HepG2 (cell line): ENCODE data around the gene SLC41A1. TPM values are rescaled to one million over a fixed set of nuclear protein-coding genes. Genes with fewer than 3 reads are reported as not detected.

Experiments
- ATAC-seq: fragments of 200-7000 bp; cut with Tn5 transposase; 3 replicates; pipeline ENCODE4 v1.9.1; 2020; ENCODE audit warnings: mild to moderate bottlenecking, moderate library complexity
- BruUV-seq: library from RNA; stranded (reverse); fragments of 400-500 nt; replicated peaks from 2 replicates; lab custom pipeline; 2021; lab: Mats Ljungman, UMichigan
- CTCF ChIA-PET: fragments of 300-600 bp; formaldehyde crosslinking; extraction: SDS; loops from one replicate; lab custom pipeline; 2021; ENCODE audit warnings: low total read pairs, inconsistent platforms, low intra/inter-chr PET ratio; lab: Yijun Ruan, JAX
- POLR2A ChIA-PET: fragments of 350-600 bp; sonication (Branson Sonifier 250); formaldehyde crosslinking; loops from one replicate; lab custom pipeline; 2020; ENCODE audit warnings: antibody characterized with exemption, inconsistent platforms; lab: Yijun Ruan, JAX
- DNase-seq: peaks from one replicate; pipeline ENCODE4 v3.0.0-alpha.2; 2015; ENCODE audit warnings: low spot score
- FAIRE-seq: peaks from 3 replicates; lab custom pipeline; 2011; peaks lifted over from hg19 to GRCh38; lab: Jason Lieb, UNC
- H2AFZ ChIP-seq: one replicate; pipeline ENCODE4 v1.6.1; 2011; ENCODE audit warnings: low read length, inconsistent platforms
- H3K27ac ChIP-seq: fragments of 300-600 bp; 3 replicates; pipeline ENCODE4 v1.8.0; 2011; ENCODE audit warnings: mixed run types, mild to moderate bottlenecking, mixed read lengths, low read length, inconsistent platforms; ENCODE audit not compliant: insufficient read depth; ENCODE audit errors: extremely low read length
- H3K27me3 ChIP-seq, 2 experiments: fragments of 200-600 bp in 1 of 2; 2 replicates in 1 of 2; 3 replicates in 1 of 2; pipeline versions ENCODE4 v1.6.0 to v1.8.0; 2011; ENCODE audit warnings: low read length in 2 of 2, mild to moderate bottlenecking in 2 of 2, moderate library complexity in 2 of 2, inconsistent platforms in 1 of 2; ENCODE audit not compliant: insufficient read depth in 2 of 2, control insufficient read depth in 1 of 2
- H3K36me3 ChIP-seq, 2 experiments: fragments of 200-600 bp in 1 of 2; replicated peaks in 1 of 2; 2 replicates in 1 of 2; 3 replicates in 1 of 2; pipeline versions ENCODE4 v1.5.1 to v1.8.0; 2011; ENCODE audit warnings: low read length in 2 of 2, inconsistent platforms in 1 of 2; ENCODE audit not compliant: insufficient read depth in 2 of 2, control insufficient read depth in 1 of 2
- H3K4me1 ChIP-seq: 2 replicates; pipeline ENCODE4 v1.5.1; 2012; ENCODE audit warnings: low read length, inconsistent platforms; ENCODE audit not compliant: insufficient read depth
- H3K4me2 ChIP-seq: 2 replicates; pipeline ENCODE4 v1.6.0; 2011; ENCODE audit warnings: low read depth, low read length, inconsistent platforms
- H3K4me3 ChIP-seq, 3 experiments: fragments of 200-600 bp in 1 of 3; sonication (generic), shearing (Covaris generic) in 1 of 3; replicated peaks in 1 of 3; 2 replicates each; pipeline ENCODE4 v1.5.1; 2011 to 2016; ENCODE audit warnings: low read length in 3 of 3, inconsistent platforms in 2 of 3, low read depth in 2 of 3, mild to moderate bottlenecking in 2 of 3, control low read depth in 1 of 3, mixed read lengths in 1 of 3; ENCODE audit not compliant: insufficient read depth in 1 of 3
- H3K79me2 ChIP-seq: one replicate; pipeline ENCODE4 v1.6.1; 2011; ENCODE audit warnings: low read length, inconsistent platforms; ENCODE audit not compliant: insufficient read depth
- H3K9ac ChIP-seq: 2 replicates; pipeline ENCODE4 v1.6.0; 2011; ENCODE audit warnings: mild to moderate bottlenecking, low read depth, low read length, inconsistent platforms; ENCODE audit not compliant: insufficient read depth
- H3K9me3 ChIP-seq: 2 replicates; pipeline ENCODE4 v1.5.1; 2012; ENCODE audit warnings: mild to moderate bottlenecking, low read length
- H4K20me1 ChIP-seq: 2 replicates; pipeline ENCODE4 v1.6.0; 2011; ENCODE audit warnings: inconsistent platforms, mild to moderate bottlenecking, low read length, moderate library complexity; ENCODE audit not compliant: insufficient read depth
- BRD4 ChIP-seq: sonication (generic); formaldehyde crosslinking; IDR thresholded peaks from 2 replicates; pipeline ENCODE4 v1.4.0; 2020; ENCODE audit warnings: missing genetic modification reagents
- MTF2 ChIP-seq: sonication (generic); formaldehyde crosslinking; IDR thresholded peaks from 2 replicates; pipeline ENCODE4 v1.5.0; 2020; ENCODE audit warnings: missing genetic modification reagents, borderline replicate concordance
- PTBP1 ChIP-seq: fragments of 200-400 bp; formaldehyde crosslinking; IDR thresholded peaks from 2 replicates; pipeline ENCODE4 v1.6.1; 2018; ENCODE audit warnings: low read length, low read depth; ENCODE audit not compliant: poor library complexity, severe bottlenecking
- RFX3 ChIP-seq: IDR thresholded peaks from 2 replicates; pipeline ENCODE4 v1.6.1; 2016; ENCODE audit warnings: missing biosample characterization, missing genetic modification reagents
- ZBTB21 ChIP-seq: sonication (generic); formaldehyde crosslinking; IDR thresholded peaks from 2 replicates; pipeline ENCODE4 v1.4.0; 2020; ENCODE audit warnings: missing genetic modification reagents
- ZNF12 ChIP-seq: sonication (generic); formaldehyde crosslinking; IDR thresholded peaks from 2 replicates; pipeline ENCODE4 v1.5.0; 2020; ENCODE audit warnings: missing genetic modification reagents
- ZNF253 ChIP-seq: sonication (generic); formaldehyde crosslinking; IDR thresholded peaks from 2 replicates; pipeline ENCODE4 v1.8.0; 2022; ENCODE audit warnings: mild to moderate bottlenecking, missing genetic modification reagents, borderline replicate concordance
- ZNF276 ChIP-seq: sonication (generic); formaldehyde crosslinking; IDR thresholded peaks from 2 replicates; pipeline ENCODE4 v1.4.0; 2020; ENCODE audit warnings: mild to moderate bottlenecking, low read depth, missing genetic modification reagents
- ZNF557 ChIP-seq: sonication (generic); formaldehyde crosslinking; IDR thresholded peaks from 2 replicates; pipeline ENCODE4 v1.4.0; 2020; ENCODE audit warnings: missing genetic modification reagents
- ZNF737 ChIP-seq: sonication (generic); formaldehyde crosslinking; IDR thresholded peaks from 2 replicates; pipeline ENCODE4 v1.5.0; 2020; ENCODE audit warnings: missing genetic modification reagents, mild to moderate bottlenecking, borderline replicate concordance
- WGBS: methylation state at CpG from one replicate; pipeline ENCODE4 v1.1.6; 2017; ENCODE audit warnings: low lambda C conversion rate; 5-methylcytosine and 5-hydroxymethylcytosine counted together
- in situ Hi-C: cut with HindIII; loops from 2 replicates; pipeline ENCODE4 v1.10.0; 2017; ENCODE audit warnings: low pct_unique_long_range_greater_than_20kb; ENCODE audit not compliant: extremely low pct_ligation_motif_present
- intact Hi-C: fragments of 100-400 bp; cut with micrococcal nuclease; formaldehyde crosslinking; loops from one replicate; pipeline ENCODE4 v1.10.0; 2022; ENCODE audit not compliant: unreplicated experiment
- polyA plus RNA-seq, 8 experiments: library from polyadenylated mRNA; depleted of rRNA in 3 of 8; stranded (reverse) in 7 of 8; unstranded in 1 of 8; fragments of >200 nt; fragmentation: Illumina TruSeq in 4 of 8; extraction: Trizol in 4 of 8; gene quantifications; 2 replicates each; pipeline versions ENCODE4 v1.2.1 to v1.2.3, GENCODE V29; 2011 to 2016; ENCODE audit warnings: low read depth in 4 of 8, missing spikeins in 1 of 8, mixed read lengths in 1 of 8; ENCODE audit not compliant: insufficient read depth in 1 of 8
- total RNA-seq, 5 experiments: library from RNA; depleted of rRNA; stranded (reverse); fragments of >200 nt; fragmentation: Illumina TruSeq; extraction: Trizol; gene quantifications; 2 replicates each; pipeline ENCODE4 v1.2.3, GENCODE V29; 2016; ENCODE audit warnings: low read depth in 1 of 5
- TF ChIP-seq, protein P1 (sequence below): sonication (generic); formaldehyde crosslinking; IDR thresholded peaks from 2 replicates; pipeline ENCODE4 v1.5.1; 2020; ENCODE audit warnings: missing genetic modification reagents, mild to moderate bottlenecking, borderline replicate concordance

Gene SLC41A1
- total and polyA plus RNA-seq, 2 of the 13 experiments (the other 11 are each of a cell fraction or from before 2014, with no cell fraction given): 2.2 to 4.6 TPM

DNA sequence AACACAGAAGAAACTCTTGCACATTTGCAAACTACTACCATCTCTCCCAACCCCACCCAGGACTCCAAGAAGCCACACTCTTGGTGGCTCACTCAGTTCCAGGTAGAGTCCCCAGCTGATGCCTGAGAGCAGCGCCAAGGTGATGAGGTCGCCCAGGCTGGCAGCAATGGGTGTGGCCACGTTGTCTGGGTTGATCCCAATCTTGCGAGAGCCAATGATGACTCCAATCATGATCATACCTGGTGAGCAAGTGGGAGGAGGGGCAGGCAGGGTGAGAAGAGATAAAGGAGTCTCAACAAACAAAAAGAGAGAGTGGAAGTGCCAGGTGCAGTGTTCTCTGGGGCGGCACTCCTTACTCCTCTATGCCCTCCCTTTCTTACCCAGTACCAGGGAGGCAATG, 14.4 kb downstream of the SLC41A1 start:
- no peaks in the 10 kb centered on the region for H3K36me3 ChIP-seq
- no peak overlapping the region for H3K9ac ChIP-seq
- DNase-seq: no peak
- BruUV-seq: no TSS peak
- H4K20me1 ChIP-seq: no peaks in the 10 kb centered on the region
- in situ Hi-C loops: loop anchor here (10.0 kb wide), 1 partner anchor 306 kb away; no protein-coding TSS in a partner anchor
- intact Hi-C loops: no loop called here
- CTCF ChIA-PET: no interaction called here
- ATAC-seq: no peak
- H3K4me1 ChIP-seq: no peaks in the 10 kb centered on the region
- H3K27me3 ChIP-seq: no peaks in the 10 kb centered on the region
- 75% methylated on average over 5 of the region's 5 CpGs for WGBS
- FAIRE-seq: no peak
- H3K9me3 ChIP-seq: no peaks in the 10 kb centered on the region
- TF ChIP-seq BRD4: no peak
- TF ChIP-seq ZBTB21 (CRISPR knock-in tag): no peak
- no peak for TF ChIP-seq ZNF253 (CRISPR knock-in tag)
- TF ChIP-seq PTBP1: no peak
- TF ChIP-seq ZNF12 (CRISPR knock-in tag): no peak
- no peak for TF ChIP-seq RFX3
- no peak for TF ChIP-seq ZNF557 (CRISPR knock-in tag)
- no peak for TF ChIP-seq ZNF276 (CRISPR knock-in tag)
- no peak for TF ChIP-seq MTF2 (CRISPR knock-in tag)
- TF ChIP-seq ZNF737 (CRISPR knock-in tag): no peak
- TF ChIP-seq, protein P1, sequence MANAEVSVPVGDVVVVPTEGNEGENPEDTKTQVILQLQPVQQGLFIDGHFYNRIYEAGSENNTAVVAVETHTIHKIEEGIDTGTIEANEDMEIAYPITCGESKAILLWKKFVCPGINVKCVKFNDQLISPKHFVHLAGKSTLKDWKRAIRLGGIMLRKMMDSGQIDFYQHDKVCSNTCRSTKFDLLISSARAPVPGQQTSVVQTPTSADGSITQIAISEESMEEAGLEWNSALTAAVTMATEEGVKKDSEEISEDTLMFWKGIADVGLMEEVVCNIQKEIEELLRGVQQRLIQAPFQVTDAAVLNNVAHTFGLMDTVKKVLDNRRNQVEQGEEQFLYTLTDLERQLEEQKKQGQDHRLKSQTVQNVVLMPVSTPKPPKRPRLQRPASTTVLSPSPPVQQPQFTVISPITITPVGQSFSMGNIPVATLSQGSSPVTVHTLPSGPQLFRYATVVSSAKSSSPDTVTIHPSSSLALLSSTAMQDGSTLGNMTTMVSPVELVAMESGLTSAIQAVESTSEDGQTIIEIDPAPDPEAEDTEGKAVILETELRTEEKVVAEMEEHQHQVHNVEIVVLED (CRISPR knock-in tag): no peak
- no peak overlapping the region for H2AFZ ChIP-seq
- no peaks in the 10 kb centered on the region for H3K79me2 ChIP-seq
- POLR2A ChIA-PET: no interaction called here
- no peak overlapping the region for H3K4me3 ChIP-seq
- no peak overlapping the region for H3K4me2 ChIP-seq
- H3K27ac ChIP-seq: no peak overlapping the region
